Activated CD4-positive, alpha-beta T cell treated with anti-CD3 and anti-CD28 coated beads, Interleukin-2, amount 50 U/mL, for 16 hours (primary cell): ENCODE measurements around the gene ATF6.
"Not testable (repeated sequence)": the region's sequence is repeated elsewhere in the genome, so short reads cannot be mapped to it uniquely, and the experiment has no call there.

ENCODE experiments used
- DNase-seq: peaks from one replicate; pipeline ENCODE4 v3.0.0-alpha.2; 2020

The ATF6 gene

GRCh38 chr1:161782886-161783285, 16.8 kb downstream of the ATF6 start:
- no peak for DNase-seq

- DNase-seq, result no peak
These were observed 18.8 kb downstream of the ATF6 start for GRCh38 chr1:161784968-161785367.

GRCh38 chr1:161787355-161787754, 21.2 kb downstream of the ATF6 start:
- no peak for DNase-seq

- DNase-seq, result no peak
These were observed 24.6 kb downstream of the ATF6 start for GRCh38 chr1:161790587-161791317.

GRCh38 chr1:161791904-161792655, 26.0 kb downstream of the ATF6 start:
- DNase-seq, result peak; percentile 29

- DNase-seq, result peak; percentile 87
These were observed 26.6 kb downstream of the ATF6 start for GRCh38 chr1:161792740-161793139.

- DNase-seq, result no peak
These were observed 33.7 kb downstream of the ATF6 start for GRCh38 chr1:161799792-161800191.

GRCh38 chr1:161801955-161802354, 35.8 kb downstream of the ATF6 start:
- DNase-seq, result no peak

- no peak for DNase-seq
These were observed 37.1 kb downstream of the ATF6 start for GRCh38 chr1:161803181-161803580.

GRCh38 chr1:161805399-161806197, 39.5 kb downstream of the ATF6 start:
- DNase-seq, result no peak

GRCh38 chr1:161809202-161809601, 43.1 kb downstream of the ATF6 start:
- not testable (repeated sequence) for DNase-seq

GRCh38 chr1:161809656-161810055, 43.5 kb downstream of the ATF6 start:
- DNase-seq, result not testable (repeated sequence)

GRCh38 chr1:161810780-161811179, 44.7 kb downstream of the ATF6 start:
- no peak for DNase-seq

- no peak for DNase-seq
These were observed 50.1 kb downstream of the ATF6 start for GRCh38 chr1:161816201-161816600.

- no peak for DNase-seq
These were observed 51.1 kb downstream of the ATF6 start for GRCh38 chr1:161817176-161817730.

- no peak for DNase-seq
These were observed 54.8 kb downstream of the ATF6 start for GRCh38 chr1:161820914-161821313.

GRCh38 chr1:161824618-161825017, 58.5 kb downstream of the ATF6 start:
- no peak for DNase-seq

GRCh38 chr1:161825831-161826230, 59.7 kb downstream of the ATF6 start:
- no peak for DNase-seq

GRCh38 chr1:161826478-161826877, 60.4 kb downstream of the ATF6 start:
- no peak for DNase-seq

GRCh38 chr1:161827786-161828185, 61.7 kb downstream of the ATF6 start:
- no peak for DNase-seq

GRCh38 chr1:161832299-161832907, 66.3 kb downstream of the ATF6 start:
- DNase-seq, result not testable (repeated sequence)

GRCh38 chr1:161834967-161835550, 68.9 kb downstream of the ATF6 start:
- no peak for DNase-seq
